WTC11 (cell line): ENCODE measurements around the gene SPAG9. TPM values are rescaled to one million over a fixed set of nuclear protein-coding genes. Genes with fewer than 3 reads are reported as not detected.

Source experiments
- ATAC-seq: fragments of 200-7000 bp; cut with Tn5 transposase; 2 replicates; pipeline ENCODE4 v1.10.0; 2021; ENCODE audit warnings: mild to moderate bottlenecking, moderate library complexity
- CTCF ChIA-PET: fragments of 300-600 bp; sonication (Branson Sonifier 250); formaldehyde crosslinking; loops from one replicate; lab custom pipeline; 2021; ENCODE audit warnings: antibody characterized with exemption; lab: Charles Lee
- POLR2A ChIA-PET: fragments of 350-600 bp; sonication (Branson Sonifier 250); formaldehyde crosslinking; loops from one replicate; lab custom pipeline; 2021; ENCODE audit warnings: antibody characterized with exemption; lab: Charles Lee
- DNase-seq: peaks from one replicate; pipeline ENCODE4 v3.0.0; 2021; ENCODE audit warnings: low spot score
- H3K27ac Mint-ChIP-seq: 2 replicates; pipeline ENCODE4 v1.8.0; 2021; ENCODE audit warnings: mixed read lengths
- H3K27me3 Mint-ChIP-seq: 2 replicates; pipeline ENCODE4 v1.8.0; 2021; ENCODE audit warnings: low read depth, mild to moderate bottlenecking, moderate library complexity, mixed read lengths
- H3K36me3 Mint-ChIP-seq: 2 replicates; pipeline ENCODE4 v1.8.0; 2021; ENCODE audit warnings: mixed read lengths
- H3K4me1 Mint-ChIP-seq: 2 replicates; pipeline ENCODE4 v1.8.0; 2022; ENCODE audit warnings: mixed read lengths
- H3K4me3 Mint-ChIP-seq: 2 replicates; pipeline ENCODE4 v1.8.0; 2021; ENCODE audit warnings: mild to moderate bottlenecking, moderate library complexity, mixed read lengths
- H3K9me3 Mint-ChIP-seq: 2 replicates; pipeline ENCODE4 v1.8.0; 2021; ENCODE audit warnings: mixed read lengths
- ELF4 ChIP-seq: sonication (generic); formaldehyde crosslinking; IDR thresholded peaks from 2 replicates; pipeline ENCODE4 v1.8.1; 2022; ENCODE audit warnings: low read depth, mild to moderate bottlenecking, moderate library complexity, missing genetic modification reagents
- EMX1 ChIP-seq: fragments of 250-450 bp; sonication (Bioruptor Pico); IDR thresholded peaks from 2 replicates; pipeline ENCODE4 v1.8.0; 2021; ENCODE audit warnings: mild to moderate bottlenecking
- ERG ChIP-seq: fragments of 250-450 bp; sonication (Bioruptor Pico); IDR thresholded peaks from 2 replicates; pipeline ENCODE4 v1.8.0; 2021; ENCODE audit warnings: mild to moderate bottlenecking
- FOXK1 ChIP-seq: sonication (generic); formaldehyde crosslinking; IDR thresholded peaks from 2 replicates; pipeline ENCODE4 v1.8.0; 2022; ENCODE audit warnings: mild to moderate bottlenecking, moderate library complexity, missing genetic modification reagents
- MYBL2 ChIP-seq: sonication (generic); formaldehyde crosslinking; IDR thresholded peaks from 2 replicates; pipeline ENCODE4 v1.8.1; 2023; ENCODE audit warnings: mild to moderate bottlenecking, moderate library complexity, missing genetic modification reagents
- NFATC4 ChIP-seq: fragments of 250-450 bp; sonication (Bioruptor Pico); IDR thresholded peaks from 2 replicates; pipeline ENCODE4 v1.9.0; 2021; ENCODE audit warnings: mild to moderate bottlenecking
- NR1H2 ChIP-seq: sonication (generic); formaldehyde crosslinking; IDR thresholded peaks from 2 replicates; pipeline ENCODE4 v1.9.0; 2021; ENCODE audit warnings: mild to moderate bottlenecking, moderate library complexity, missing genetic modification reagents
- SMAD3 ChIP-seq: sonication (generic); formaldehyde crosslinking; IDR thresholded peaks from 2 replicates; pipeline ENCODE4 v1.8.0; 2022; ENCODE audit warnings: missing genetic modification reagents, mild to moderate bottlenecking, borderline replicate concordance
- ZNF423 ChIP-seq: fragments of 250-450 bp; sonication (Bioruptor Pico); IDR thresholded peaks from 2 replicates; pipeline ENCODE4 v2.1.2; 2022; ENCODE audit warnings: mild to moderate bottlenecking, moderate library complexity
- ZNF512 ChIP-seq: sonication (generic); formaldehyde crosslinking; IDR thresholded peaks from 2 replicates; pipeline ENCODE4 v1.8.1; 2022; ENCODE audit warnings: missing genetic modification reagents, borderline replicate concordance
- ZNF671 ChIP-seq: fragments of 250-450 bp; sonication (Bioruptor Pico); IDR thresholded peaks from 2 replicates; pipeline ENCODE4 v1.8.0; 2021; ENCODE audit warnings: mild to moderate bottlenecking
- total RNA-seq: library from RNA; stranded (reverse); gene quantifications from 3 replicates; pipeline ENCODE4 v1.2.3, GENCODE V29; 2021
- TF ChIP-seq, protein P1 (sequence below): fragments of 250-450 bp; sonication (Bioruptor Pico); IDR thresholded peaks from 2 replicates; pipeline ENCODE4 v1.9.0; 2021; ENCODE audit warnings: mild to moderate bottlenecking, borderline replicate concordance
- TF ChIP-seq, protein P2 (sequence below): fragments of 250-450 bp; sonication (Bioruptor Pico); IDR thresholded peaks from 2 replicates; pipeline ENCODE4 v2.1.2; 2022; ENCODE audit warnings: mild to moderate bottlenecking, moderate library complexity
- TF ChIP-seq, protein P3 (sequence below): fragments of 250-450 bp; sonication (Bioruptor Pico); IDR thresholded peaks from 2 replicates; pipeline ENCODE4 v1.9.0; 2021; ENCODE audit warnings: mild to moderate bottlenecking
- TF ChIP-seq, protein P4 (sequence below): sonication (generic); formaldehyde crosslinking; IDR thresholded peaks from 2 replicates; pipeline ENCODE4 v1.8.0; 2022; ENCODE audit warnings: mild to moderate bottlenecking, missing genetic modification reagents

SPAG9 gene
- total RNA-seq, 1 experiment from 2014 or later, result 51.9 TPM

DNA sequence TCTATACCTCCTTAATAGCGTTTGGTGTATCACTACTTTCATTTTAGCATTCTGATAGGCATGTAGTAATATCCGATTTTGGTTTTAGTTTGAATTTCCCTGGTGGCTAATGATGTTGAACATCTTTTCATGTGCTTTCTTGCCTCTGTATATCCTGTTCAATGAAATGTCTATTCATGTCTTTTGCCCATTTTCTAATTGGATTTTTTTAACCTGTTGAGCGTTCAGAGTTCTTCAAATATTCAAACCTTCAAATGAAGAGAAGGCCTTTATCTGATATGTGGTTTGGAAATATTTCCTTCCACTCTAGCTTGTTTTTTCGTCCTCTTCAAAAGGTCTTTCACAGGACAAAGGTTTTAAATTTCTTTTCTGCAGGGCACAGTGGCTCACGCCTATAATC, 30.3 kb upstream of the SPAG9 start (continued):
- TF ChIP-seq, protein P1, sequence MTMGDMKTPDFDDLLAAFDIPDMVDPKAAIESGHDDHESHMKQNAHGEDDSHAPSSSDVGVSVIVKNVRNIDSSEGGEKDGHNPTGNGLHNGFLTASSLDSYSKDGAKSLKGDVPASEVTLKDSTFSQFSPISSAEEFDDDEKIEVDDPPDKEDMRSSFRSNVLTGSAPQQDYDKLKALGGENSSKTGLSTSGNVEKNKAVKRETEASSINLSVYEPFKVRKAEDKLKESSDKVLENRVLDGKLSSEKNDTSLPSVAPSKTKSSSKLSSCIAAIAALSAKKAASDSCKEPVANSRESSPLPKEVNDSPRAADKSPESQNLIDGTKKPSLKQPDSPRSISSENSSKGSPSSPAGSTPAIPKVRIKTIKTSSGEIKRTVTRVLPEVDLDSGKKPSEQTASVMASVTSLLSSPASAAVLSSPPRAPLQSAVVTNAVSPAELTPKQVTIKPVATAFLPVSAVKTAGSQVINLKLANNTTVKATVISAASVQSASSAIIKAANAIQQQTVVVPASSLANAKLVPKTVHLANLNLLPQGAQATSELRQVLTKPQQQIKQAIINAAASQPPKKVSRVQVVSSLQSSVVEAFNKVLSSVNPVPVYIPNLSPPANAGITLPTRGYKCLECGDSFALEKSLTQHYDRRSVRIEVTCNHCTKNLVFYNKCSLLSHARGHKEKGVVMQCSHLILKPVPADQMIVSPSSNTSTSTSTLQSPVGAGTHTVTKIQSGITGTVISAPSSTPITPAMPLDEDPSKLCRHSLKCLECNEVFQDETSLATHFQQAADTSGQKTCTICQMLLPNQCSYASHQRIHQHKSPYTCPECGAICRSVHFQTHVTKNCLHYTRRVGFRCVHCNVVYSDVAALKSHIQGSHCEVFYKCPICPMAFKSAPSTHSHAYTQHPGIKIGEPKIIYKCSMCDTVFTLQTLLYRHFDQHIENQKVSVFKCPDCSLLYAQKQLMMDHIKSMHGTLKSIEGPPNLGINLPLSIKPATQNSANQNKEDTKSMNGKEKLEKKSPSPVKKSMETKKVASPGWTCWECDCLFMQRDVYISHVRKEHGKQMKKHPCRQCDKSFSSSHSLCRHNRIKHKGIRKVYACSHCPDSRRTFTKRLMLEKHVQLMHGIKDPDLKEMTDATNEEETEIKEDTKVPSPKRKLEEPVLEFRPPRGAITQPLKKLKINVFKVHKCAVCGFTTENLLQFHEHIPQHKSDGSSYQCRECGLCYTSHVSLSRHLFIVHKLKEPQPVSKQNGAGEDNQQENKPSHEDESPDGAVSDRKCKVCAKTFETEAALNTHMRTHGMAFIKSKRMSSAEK, result no peak
- TF ChIP-seq FOXK1 (CRISPR knock-in tag) (no peak), NFATC4 (CRISPR knock-in tag) (no peak), MYBL2 (CRISPR knock-in tag) (no peak), NR1H2 (no peak), EMX1 (no peak), ELF4 (CRISPR knock-in tag) (no peak)
- TF ChIP-seq, protein P2, sequence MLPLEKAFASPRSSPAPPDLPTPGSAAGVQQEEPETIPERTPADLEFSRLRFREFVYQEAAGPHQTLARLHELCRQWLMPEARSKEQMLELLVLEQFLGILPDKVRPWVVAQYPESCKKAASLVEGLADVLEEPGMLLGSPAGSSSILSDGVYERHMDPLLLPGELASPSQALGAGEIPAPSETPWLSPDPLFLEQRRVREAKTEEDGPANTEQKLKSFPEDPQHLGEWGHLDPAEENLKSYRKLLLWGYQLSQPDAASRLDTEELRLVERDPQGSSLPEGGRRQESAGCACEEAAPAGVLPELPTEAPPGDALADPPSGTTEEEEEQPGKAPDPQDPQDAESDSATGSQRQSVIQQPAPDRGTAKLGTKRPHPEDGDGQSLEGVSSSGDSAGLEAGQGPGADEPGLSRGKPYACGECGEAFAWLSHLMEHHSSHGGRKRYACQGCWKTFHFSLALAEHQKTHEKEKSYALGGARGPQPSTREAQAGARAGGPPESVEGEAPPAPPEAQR, result no peak
- TF ChIP-seq, protein P3, sequence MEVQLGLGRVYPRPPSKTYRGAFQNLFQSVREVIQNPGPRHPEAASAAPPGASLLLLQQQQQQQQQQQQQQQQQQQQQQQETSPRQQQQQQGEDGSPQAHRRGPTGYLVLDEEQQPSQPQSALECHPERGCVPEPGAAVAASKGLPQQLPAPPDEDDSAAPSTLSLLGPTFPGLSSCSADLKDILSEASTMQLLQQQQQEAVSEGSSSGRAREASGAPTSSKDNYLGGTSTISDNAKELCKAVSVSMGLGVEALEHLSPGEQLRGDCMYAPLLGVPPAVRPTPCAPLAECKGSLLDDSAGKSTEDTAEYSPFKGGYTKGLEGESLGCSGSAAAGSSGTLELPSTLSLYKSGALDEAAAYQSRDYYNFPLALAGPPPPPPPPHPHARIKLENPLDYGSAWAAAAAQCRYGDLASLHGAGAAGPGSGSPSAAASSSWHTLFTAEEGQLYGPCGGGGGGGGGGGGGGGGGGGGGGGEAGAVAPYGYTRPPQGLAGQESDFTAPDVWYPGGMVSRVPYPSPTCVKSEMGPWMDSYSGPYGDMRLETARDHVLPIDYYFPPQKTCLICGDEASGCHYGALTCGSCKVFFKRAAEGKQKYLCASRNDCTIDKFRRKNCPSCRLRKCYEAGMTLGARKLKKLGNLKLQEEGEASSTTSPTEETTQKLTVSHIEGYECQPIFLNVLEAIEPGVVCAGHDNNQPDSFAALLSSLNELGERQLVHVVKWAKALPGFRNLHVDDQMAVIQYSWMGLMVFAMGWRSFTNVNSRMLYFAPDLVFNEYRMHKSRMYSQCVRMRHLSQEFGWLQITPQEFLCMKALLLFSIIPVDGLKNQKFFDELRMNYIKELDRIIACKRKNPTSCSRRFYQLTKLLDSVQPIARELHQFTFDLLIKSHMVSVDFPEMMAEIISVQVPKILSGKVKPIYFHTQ, result no peak

- Mint-ChIP-seq H3K27me3 (no peaks in the 10 kb centered on the region; the same call in 1 of the 2 replicates), H3K9me3 (0 out of 2 replicates have a peak, but pooled peaks cover 3% of the 10 kb centered on the region), H3K36me3 (no peaks in the 10 kb centered on the region), H3K4me1 (peaks cover 10% of the 10 kb centered on the region), H3K4me3 (no peak overlapping the region), H3K27ac (no peak overlapping the region)
- ChIA-PET POLR2A (interaction anchor here (0.7 kb wide), 1 partner anchor 169 kb away, joined by 4 read pairs; no protein-coding TSS in a partner anchor), CTCF (no interaction called here)
- DNase-seq, result no peak
- TF ChIP-seq ERG, result no peak
- no peak for TF ChIP-seq ZNF423 (CRISPR knock-in tag)
- no peak for TF ChIP-seq ZNF512 (CRISPR knock-in tag)
- TF ChIP-seq, protein P4, sequence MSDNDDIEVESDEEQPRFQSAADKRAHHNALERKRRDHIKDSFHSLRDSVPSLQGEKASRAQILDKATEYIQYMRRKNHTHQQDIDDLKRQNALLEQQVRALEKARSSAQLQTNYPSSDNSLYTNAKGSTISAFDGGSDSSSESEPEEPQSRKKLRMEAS, result no peak
- TF ChIP-seq ZNF671 (CRISPR knock-in tag), result no peak
- no peak for TF ChIP-seq SMAD3
- no peak for ATAC-seq
These were observed 28.5 kb upstream of the SPAG9 start for GRCh38 chr17:51149163-51149562.
